ENCODE data around the gene ALLC.
A peak's percentile ranks its signal among the peaks of the same experiment; 100 is the strongest.

DNA sequence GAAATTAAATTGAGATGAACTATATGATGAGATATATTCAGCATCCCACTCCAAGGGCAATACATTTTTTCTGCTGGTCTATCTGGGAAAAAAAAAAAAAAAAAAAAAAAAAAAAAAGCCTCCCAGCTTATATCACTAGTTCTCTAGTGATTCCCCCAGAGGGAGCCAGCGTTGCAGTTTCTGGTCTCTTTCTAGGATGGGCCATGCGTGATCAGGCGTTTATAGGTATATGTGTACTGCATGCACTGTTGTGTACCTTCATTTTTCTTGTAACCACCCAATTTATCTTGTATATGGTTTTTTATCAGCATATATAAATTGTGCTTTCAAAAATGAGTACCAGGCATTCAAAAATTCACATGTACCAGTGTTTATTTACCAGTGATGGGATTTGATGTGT is 80.5 kb downstream of the ALLC start:
- TF ChIP-seq, protein P1, sequence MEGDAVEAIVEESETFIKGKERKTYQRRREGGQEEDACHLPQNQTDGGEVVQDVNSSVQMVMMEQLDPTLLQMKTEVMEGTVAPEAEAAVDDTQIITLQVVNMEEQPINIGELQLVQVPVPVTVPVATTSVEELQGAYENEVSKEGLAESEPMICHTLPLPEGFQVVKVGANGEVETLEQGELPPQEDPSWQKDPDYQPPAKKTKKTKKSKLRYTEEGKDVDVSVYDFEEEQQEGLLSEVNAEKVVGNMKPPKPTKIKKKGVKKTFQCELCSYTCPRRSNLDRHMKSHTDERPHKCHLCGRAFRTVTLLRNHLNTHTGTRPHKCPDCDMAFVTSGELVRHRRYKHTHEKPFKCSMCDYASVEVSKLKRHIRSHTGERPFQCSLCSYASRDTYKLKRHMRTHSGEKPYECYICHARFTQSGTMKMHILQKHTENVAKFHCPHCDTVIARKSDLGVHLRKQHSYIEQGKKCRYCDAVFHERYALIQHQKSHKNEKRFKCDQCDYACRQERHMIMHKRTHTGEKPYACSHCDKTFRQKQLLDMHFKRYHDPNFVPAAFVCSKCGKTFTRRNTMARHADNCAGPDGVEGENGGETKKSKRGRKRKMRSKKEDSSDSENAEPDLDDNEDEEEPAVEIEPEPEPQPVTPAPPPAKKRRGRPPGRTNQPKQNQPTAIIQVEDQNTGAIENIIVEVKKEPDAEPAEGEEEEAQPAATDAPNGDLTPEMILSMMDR (IDR thresholded peaks at IDR 0.05; ENCODE audit: low read depth, low read length) = peak; percentile 42
- TF ChIP-seq EZH2phosphoT487 (IDR thresholded peaks at IDR 0.05; ENCODE audit: low read depth) = no peak
